HG03064 (cell line): ENCODE measurements around the gene GNPAT.

ENCODE experiments used
- ATAC-seq: cut with Tn5 transposase; IDR thresholded peaks from one replicate; pipeline ENCODE4 v1.9.1; 2021; ENCODE audit warnings: low read depth; ENCODE audit not compliant: unreplicated experiment

Gene GNPAT

GRCh38 chr1:231241750-231242149 lies 738 bp downstream of the GNPAT start:
- no peak for ATAC-seq

- no peak for ATAC-seq
These were observed 1.6 kb downstream of the GNPAT start for GRCh38 chr1:231242516-231243198.

- ATAC-seq, result no peak
These were observed 7.8 kb downstream of the GNPAT start for GRCh38 chr1:231248778-231249177.

GRCh38 chr1:231252336-231252735 lies 11.3 kb downstream of the GNPAT start:
- no peak for ATAC-seq

DNA sequence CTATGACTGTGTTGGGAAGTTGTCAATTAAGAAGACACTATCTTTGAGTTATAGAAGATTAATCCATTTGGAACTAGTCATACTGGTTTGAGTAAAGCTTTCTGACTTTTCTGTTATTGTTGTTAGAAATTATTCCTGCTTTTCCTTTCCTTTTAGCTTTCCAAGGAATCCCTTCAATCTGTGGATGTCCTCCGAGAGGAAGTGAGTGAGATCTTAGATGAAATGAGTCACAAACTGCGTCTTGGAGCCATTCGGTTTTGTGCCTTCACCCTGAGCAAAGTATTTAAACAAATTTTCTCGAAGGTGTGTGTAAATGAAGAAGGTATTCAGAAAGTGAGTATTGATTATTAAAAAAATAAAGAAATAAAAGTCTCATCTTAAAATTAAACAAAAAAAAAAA lies 19.3 kb downstream of the GNPAT start:
- ATAC-seq, result no peak

GRCh38 chr1:231264642-231265041 lies 23.6 kb downstream of the GNPAT start:
- no peak for ATAC-seq

DNA sequence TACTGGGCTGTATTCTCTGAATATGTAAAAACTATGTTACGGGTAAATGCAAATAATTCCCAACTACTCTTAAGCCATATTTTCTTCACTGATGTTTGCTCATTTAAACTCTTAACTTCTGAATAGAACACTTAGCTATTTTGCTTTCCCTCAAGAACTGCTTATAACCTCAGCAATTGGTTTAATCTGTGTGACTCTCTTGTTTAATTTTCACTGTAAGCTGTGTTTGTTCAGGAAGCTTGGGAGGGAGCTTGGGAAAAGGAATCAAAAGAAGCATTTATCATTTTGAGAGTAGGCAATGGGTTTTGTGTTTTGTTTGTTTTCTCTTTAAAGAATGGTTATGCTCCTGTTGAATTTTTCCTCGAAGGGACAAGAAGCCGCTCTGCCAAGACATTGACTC lies 24.4 kb downstream of the GNPAT start:
- ATAC-seq, result no peak

- ATAC-seq, result no peak
These were observed 25.9 kb downstream of the GNPAT start for GRCh38 chr1:231266811-231267322.

- ATAC-seq, result no peak
These were observed 31.2 kb downstream of the GNPAT start for GRCh38 chr1:231272173-231272572.

- ATAC-seq, result no peak
These were observed 31.9 kb downstream of the GNPAT start for GRCh38 chr1:231272880-231273279.

GRCh38 chr1:231274119-231274825 lies 33.3 kb downstream of the GNPAT start:
- ATAC-seq, result no peak

DNA sequence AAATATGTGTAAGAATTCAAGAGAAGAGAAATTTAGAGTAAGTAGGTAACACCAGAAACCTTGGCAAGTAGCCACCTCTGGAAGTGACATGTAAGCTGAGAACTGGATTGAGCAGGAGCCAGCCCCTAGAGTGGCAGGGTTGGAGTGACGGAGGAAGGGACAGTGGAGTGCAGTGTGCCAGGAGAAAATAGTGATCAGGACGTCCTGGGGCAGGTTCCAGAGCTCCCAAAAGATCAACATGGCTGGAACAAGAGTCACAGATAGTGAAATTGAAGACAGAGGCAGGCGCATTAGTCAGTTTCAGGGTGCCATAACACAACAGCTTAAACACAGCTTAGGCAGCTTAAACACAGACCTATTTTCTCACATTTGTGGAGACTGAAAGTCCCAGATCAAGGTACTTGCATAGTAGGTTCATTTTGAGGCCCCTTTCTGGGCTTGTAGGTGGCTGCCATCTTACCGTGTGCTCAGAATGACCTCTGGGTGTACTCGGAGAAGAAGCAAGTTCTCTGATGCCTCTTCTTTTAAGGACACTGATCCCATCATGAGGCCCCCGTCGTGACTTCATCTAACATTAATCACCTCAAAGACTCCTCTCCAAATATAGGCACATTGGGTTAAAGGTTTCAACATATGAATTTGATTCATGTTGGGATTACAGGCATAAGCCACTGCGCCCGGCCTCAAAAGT lies 37.2 kb downstream of the GNPAT start:
- no peak for ATAC-seq

GRCh38 chr1:231279081-231279480 lies 38.1 kb downstream of the GNPAT start:
- ATAC-seq, result no peak

DNA sequence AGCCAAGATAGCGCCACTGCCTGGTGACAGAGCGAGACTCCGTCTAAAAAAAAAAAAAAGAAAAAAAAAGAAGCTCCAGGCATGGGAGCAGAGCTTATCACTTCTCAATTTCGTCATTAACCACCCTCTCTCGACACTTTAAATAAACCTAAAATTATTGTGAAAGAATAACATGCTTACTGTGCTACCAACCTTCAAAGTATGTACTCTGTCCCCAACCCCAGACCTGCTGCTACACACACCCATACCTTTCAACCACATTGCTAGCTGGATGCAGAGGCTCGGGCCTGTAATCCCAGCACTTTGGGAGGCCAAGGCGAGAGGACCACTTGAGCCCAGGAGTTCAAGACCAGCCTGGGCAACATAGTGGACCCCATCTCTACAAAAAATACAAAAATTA lies 38.7 kb downstream of the GNPAT start:
- ATAC-seq, result no peak

- no peak for ATAC-seq
These were observed 43.4 kb downstream of the GNPAT start for GRCh38 chr1:231284441-231284840.

- ATAC-seq, result no peak
These were observed 45.6 kb downstream of the GNPAT start for GRCh38 chr1:231286603-231287002.

DNA sequence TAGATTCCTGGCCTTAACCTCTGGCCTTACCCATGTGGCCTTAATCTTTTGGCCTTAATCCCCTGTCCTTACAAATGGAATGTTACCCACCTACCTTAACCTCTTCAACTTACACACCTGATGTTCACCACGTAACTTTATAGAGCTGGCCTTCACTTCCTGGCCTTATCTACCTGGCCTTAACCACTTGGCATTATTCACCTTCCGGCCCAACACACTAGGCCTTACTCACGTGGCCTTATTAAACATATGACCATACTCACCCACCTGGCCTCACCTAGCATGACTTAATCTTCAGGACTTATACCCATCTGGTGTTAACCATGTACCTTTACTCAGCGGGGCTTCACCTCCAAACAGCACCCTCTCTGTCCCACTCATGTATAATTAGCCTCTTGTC lies 54.9 kb downstream of the GNPAT start:
- no peak for ATAC-seq

DNA sequence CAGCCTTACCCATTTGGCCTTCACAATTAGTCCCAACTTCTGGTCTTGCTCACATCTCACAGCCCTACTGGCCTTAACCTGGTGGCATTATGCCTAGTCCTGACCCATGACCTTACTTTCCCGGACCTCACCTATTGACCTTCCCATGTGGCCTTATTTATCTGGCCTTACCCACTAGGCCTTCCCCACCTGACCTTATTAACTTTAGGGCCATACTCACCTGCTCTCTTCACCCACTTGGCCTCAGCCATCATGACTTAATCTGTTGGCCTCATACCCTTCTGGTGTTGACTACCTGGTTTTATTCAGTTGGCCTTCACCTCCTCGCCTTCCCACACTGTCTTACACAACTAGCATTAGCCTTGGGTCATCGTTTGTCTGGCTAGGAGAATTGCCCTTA lies 61.0 kb downstream of the GNPAT start:
- no peak for ATAC-seq

- no peak for ATAC-seq
These were observed 69.5 kb downstream of the GNPAT start for GRCh38 chr1:231310391-231310934.

- ATAC-seq, result no peak
These were observed 70.9 kb downstream of the GNPAT start for GRCh38 chr1:231311720-231312431.

DNA sequence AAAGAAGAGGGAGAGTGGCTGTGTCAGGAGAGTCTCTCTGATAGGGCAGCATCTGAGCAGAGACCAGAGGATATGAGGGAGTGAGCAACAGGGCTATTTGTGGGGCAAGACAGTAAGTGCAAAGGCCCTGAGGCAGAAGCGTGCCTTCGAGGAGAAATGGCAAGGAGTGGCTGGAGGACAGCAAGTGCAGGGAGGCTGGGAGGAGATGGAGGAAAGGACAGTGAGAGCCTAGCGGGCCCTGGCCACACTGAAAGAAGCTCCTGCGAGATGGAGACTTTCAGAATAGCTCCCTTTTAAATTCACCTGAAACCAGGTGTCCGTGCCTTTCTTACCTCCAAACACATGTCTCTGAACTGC lies 71.4 kb downstream of the GNPAT start:
- ATAC-seq, result no peak
